Stimulated activated CD4-positive, alpha-beta T cell treated with anti-CD3 and anti-CD28 coated beads, Interleukin-15, amount 100 ng/mL, for 24 hours (primary cell): Measurements from ENCODE around the gene PHLDB1.
A peak's percentile ranks its signal among the peaks of the same experiment; 100 is the strongest.
"Not testable (repeated sequence)": the region's sequence is repeated elsewhere in the genome, so short reads cannot be mapped to it uniquely, and the experiment has no call there.

Experiments used
- DNase-seq: peaks from one replicate; pipeline ENCODE4 v3.0.0-alpha.2; 2020

PHLDB1 gene

DNA sequence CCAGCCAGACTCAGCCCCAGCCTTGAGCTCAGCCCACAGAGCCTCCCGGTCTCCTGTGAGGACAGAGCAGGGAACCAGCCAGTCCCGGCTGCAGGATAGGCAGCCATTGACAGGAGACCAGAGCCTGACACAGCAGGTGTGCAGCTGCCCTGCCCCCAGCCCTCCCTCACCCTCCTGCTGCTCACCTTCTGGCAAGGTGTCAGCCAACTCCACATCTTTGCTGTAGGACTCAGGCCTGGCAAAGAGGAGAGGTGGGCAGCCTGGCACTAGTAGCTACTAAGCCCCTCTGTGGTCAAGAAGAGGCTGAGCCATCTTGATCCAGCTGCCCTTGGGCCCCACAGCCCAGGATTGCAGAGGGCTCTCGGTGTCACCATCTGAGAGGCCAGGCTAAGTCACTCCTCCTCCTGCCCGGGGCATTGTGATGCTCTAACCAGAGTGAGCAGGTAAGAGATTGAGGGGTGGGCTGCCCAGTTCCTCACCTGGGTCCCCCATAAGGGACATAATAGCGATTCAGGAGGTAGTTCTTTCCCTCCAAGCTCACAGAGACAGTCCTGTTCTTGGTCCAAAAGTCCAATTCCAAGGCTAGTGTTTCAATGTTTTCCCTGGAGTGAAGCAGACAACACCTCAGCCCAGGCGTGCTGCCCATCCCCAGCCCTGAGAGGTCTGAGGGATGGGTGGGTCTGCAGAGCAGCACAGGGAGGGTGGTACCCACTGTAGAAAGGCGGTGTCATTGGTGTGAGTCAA is 53.4 kb downstream of the PHLDB1 start:
- DNase-seq = no peak

DNA sequence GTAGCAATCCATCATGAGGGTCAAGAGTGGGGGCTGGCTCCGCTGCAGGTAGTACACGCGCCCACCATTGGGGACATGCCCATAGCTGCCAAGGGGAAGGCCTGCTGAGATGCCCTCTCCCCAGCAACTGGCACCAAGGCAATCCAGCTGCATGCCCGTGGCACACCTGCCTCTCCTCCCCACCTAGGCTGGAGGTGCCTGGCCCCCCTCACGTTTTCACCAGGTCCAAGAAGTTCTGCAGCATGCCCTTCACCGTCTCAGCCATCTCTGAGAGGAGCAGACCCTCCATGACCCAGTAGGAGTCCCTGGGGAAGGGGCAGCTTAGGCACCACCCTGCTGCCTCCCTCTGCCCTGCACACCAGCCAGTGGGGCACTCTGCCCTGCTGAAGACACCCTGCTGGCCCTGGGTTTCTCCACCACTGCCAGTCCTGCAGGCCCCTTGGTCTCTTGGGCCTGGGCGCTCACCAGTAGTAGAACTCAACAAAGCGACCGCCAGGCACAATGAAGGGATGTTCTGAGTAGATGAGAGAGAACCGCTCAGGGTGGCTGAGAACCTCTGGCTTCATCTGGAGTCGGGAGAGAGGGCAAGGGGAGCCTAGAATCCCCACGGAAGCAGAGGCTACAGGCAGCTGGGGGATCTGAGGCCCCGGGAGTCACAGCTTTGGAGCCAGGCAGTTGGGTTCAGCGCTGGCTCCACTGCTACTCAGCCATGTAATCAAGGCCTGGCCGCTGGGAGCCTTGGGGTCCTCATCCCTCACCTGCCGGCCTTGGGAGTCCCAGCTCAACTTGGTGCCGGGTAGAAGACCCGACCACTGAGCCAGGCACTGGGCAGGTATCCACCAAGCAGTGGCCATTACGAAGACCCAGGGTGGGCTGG is 54.2 kb downstream of the PHLDB1 start:
- DNase-seq = no peak

DNA sequence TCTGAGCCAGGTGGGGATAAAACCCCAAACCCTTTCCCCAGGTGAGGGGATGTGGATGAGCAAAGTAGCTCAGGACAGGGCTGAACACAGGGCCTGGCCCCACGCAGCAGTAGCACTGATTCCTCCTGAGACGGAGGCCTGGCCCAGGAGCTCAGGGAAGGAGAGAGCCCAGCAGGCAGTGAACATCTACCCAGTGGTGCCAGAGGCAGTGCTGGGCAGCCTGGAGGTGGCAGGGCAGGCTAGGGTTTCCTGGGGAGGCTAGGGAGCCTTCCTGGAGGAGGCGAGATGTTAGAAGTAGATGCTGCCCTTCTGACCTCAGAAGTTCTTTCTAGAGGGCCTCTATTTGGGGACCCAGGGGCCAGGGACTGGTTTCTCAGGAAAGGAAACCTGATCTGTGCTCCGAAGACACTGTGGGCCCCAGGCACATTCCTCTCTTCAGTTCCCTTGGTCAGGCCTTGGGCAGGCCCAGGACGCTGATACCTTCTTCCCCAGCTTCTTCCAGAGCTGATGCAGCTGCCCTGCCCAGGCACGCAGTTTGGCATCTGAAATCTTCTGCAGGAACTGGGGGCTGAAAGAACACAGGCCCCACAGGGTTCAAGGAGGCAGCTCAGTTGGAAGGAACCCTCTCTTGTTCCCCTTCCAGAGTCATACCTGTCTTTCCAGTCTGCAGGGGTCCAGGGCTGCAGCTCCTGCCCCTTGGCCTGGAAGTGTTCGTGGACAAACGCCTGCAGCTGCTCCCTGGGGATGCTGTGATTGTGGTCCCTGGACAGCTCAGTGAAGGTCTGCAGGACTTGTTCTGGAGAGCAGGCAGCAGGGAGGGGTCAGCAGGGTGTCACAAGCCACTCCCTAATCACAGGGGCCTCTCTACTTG is 55.2 kb downstream of the PHLDB1 start:
- DNase-seq = no peak

DNA sequence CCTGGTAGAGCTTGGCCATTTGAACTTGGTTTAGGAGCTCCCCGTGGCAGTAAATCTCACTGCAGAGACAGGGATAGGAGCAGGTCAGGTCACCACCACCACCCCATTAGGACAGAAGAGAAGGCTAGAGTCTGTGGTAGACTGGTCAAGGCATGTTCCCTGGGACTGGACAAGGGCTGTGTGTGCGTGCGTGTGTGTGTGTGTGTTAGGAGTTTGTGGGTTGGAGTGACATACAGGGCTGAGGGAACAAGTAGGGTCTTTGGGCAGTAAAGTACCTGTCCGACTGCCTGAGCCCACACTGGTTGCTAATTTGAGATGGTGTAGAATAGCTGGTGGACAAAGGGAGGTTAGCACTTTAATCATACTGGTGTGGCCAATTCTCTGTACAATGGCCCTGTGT is 56.0 kb downstream of the PHLDB1 start:
- no peak for DNase-seq

DNA sequence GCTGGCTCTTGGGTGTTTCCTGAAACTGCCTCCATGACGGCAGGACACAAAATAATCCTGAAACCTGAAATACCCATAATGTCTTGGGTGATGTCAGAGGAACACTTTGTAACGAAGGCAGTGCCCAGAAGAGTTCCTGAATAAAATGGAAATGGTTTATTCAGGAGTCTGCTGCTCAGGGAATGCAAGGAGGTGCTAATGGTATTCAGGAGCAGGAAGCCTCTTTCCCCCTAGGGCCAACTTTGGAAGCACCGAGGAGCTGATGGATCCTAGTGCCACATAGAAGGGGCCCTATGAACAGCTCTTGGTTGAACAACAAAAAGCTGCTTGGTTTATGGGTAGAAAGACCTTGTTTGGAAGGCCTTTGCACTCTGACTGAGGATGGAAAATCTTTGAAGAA is 56.5 kb downstream of the PHLDB1 start:
- DNase-seq = no peak

DNA sequence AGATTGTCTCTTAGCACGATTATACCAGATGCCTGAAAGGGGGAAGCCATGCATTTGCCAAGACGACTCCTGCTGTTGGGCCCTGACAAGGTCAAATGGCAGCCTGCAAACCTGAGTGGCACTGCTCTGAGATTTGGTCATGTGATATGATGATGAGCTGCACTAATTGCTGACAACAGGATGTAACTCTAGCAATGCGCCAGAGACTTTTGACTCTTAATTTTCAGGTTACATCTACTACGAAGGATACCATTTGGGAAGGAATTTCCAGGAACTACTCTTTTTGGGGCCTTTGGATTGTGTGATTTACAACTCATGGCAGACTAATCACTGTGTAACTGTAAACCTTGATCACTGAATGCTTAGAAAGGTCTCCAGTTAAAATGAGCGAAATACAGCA is 59.0 kb downstream of the PHLDB1 start:
- no peak for DNase-seq

DNA sequence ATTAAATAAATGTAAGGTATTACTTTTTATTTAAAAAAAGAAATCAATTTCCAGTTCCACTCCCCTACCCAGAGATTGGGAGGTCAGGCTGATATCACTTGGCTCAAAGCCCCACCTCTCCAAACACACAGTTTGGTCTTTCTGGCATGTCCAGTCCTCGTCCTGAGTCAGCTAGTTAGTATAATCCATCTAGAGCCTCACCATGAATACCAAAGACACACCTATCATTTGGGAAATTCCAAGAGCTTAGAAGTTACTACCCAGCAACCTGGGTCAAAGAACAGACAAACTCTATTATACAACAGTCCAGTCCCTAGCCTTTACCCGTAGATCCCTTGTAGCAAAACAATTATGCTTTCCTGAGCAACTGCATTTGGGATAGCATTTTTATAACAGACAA is 62.6 kb downstream of the PHLDB1 start:
- no peak for DNase-seq

DNA sequence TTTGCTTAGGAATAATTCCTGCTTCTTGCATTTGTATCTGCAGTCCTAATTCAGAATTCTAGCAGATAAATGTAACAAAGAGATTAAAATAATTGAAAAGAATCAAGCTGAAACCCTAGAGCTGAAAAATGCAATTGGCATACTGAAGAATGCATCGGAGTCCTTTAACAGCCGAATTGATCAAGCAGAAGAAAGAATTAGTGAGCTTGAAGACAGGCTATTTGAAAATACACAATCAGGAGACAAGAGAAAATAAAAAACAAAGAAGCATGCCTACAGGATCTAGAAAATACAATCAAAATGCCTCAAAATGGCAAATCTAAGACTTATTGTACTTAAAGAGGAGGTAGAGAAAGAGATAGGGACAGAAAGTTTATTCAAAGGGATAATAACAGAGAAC is 63.8 kb downstream of the PHLDB1 start:
- DNase-seq = no peak

DNA sequence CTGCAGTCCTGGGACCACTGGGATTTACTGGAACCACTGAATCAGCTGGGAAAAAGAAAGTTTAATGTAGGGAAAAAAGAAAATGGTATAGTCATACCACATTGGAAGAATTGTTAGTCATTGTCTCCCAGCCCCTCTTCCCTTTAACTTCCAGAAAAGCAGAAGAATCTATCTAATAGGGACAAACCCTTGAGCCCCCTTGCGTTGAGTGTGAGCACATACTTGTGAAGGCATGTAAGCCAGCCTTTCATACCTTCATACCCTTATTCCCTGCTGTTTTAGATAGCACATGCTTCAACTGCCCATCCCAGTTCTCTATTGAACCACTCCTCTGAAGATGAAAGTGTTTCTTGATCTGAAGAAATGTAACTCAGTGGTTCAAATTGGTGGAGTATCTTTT is 65.4 kb downstream of the PHLDB1 start:
- no peak for DNase-seq

DNA sequence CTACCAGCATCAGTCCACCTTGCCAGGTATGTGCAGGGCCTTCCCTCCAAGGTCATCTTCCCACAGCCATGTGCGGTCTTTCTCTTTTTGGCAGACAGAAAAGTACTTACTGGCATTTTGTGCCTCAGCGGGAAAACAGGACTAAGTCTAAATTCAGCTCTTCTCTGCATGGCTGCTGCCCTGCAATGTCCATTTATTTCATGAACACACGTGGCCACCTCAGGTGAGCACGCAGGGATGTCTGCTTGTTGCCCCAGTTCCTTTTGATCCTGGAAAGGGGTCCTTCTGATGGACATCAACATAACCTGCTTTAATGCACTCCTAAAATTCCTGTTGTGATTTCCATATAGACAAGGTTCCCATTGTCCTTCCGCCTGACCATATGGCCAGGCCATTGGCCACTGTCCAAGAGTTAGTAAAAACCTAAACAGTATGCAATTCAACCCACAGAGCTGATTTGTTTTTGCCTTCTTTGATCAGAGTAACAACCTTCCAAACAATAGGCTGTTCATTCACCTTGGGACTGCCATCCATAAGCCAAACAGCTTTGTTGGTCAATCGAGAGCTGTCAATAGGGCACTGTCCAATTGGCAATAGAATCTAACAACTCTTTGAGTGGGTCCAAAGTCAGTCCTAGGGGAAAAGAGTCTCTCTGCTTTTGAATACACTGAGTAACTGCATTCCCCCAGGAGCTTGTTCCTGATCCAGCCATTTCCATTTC is 66.1 kb downstream of the PHLDB1 start:
- no peak for DNase-seq

DNA sequence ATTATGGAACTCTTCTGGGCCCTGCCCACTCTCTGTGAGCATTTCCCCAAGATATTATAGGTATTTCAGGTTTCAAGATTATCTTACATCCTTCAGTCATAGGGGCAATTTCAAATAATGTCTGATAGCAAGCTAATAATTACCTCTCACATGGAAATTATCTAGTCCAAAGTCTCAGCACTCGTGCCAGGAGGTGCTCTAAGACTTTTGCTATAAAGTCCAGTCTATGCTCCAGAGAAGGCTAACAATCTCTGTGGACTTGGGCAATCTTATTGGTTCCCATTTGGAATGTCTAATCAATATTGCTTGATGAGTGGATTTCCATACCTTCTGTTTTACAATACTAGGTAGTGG is 66.6 kb downstream of the PHLDB1 start:
- DNase-seq = no peak

DNA sequence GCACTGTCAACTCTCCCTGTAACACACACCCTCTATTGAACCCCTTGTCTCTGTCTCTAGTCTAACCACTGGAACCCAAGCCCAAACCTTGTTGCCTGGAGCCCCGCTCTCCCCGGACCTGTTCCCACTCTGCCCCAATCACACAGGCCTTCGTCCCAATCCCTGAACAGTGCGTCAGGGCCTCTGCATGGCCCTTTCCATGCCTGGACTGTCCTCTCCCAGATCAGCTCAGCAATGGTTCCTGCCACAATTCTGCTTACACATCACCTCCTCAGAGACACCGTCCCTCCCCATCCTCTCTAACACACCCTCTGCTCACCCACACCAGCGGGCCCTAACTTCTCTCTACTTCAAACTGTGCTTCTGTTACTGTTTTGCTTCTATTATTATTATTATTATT is 70.6 kb downstream of the PHLDB1 start:
- DNase-seq = no peak

DNA sequence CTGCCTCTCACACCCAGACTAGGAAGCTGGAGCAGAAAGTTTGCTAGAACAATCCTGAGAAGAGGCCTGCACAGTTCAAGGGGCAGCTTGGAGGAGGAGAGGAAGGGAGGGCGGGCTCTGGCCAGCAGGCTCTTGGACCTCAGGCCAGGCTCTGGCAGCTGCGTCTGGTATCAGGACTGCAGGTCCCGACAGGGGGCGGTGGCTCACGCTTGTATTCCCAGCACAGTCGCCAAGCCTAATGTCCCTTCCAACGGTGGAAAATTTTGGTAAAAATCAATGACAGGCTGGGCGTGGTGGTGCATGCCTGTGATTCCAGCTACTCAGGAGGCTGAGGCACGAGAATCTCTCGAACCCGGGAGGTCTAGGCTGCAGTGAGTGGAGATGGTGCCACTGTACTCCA is 71.5 kb downstream of the PHLDB1 start:
- DNase-seq = not testable (repeated sequence)

DNA sequence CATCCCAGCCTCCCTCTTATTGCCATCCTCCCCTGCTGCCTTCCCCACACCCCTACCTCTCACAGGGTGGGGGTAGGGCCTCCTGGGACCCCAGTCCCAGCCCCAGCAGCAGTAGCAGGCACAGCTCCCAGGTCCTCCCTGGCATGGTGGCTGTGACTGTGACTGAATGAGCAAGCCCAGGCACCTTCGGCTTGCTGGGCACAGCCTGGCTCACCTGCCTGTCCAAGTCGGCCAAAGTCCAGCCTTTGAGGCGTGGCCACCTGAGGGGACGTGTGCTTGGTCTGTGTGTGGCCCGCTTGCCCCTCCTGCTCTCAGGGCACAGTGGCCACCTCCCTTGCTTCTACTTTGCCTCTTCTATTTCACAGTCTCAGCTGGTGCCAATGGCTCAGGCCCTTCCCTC is 72.1 kb downstream of the PHLDB1 start, which contains the start of gene TREH:
TSS of gene TREH (minus strand) at position 168 of the 400 bp plus-strand sequence. CDS start at position 145, 23 bp downstream.
- DNase-seq = no peak

DNA sequence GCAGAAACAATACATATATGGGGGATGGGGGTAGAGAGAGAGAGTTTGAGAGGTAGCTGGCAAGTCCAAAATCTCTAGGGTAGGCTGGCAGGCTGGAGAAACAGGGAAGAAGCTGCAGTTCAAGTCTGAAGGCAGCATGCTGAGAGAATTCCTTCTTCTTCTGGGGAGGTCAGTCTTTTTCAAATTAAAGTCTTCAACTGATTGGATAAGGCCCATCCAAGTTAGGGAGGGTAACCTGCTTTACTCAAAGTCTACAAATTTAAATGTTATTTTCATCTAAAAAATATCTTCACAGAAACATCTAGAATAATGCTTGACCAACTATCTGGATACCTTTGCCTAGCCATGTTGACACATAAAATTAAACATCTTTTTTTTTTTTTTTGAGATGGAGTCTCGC is 75.0 kb downstream of the PHLDB1 start:
- DNase-seq = no peak

DNA sequence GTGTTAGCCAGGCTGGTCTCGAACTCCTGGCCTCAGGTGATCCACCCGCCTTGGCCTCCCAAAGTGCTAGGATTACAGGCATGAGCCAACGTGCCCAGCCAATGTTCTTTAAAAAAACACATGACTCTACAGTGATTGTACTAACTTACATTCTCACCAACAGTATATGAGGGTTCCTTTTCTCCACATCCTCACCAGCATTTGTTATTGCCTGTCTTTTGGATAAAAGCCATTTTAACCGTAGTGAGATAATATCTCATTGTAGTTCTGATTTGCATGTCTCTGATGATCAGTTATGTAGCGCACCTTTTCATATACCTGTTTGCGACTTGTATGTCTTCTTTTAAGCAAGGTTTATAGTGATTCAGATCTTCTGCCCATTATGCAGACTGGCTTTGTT is 75.5 kb downstream of the PHLDB1 start:
- DNase-seq = not testable (repeated sequence)

DNA sequence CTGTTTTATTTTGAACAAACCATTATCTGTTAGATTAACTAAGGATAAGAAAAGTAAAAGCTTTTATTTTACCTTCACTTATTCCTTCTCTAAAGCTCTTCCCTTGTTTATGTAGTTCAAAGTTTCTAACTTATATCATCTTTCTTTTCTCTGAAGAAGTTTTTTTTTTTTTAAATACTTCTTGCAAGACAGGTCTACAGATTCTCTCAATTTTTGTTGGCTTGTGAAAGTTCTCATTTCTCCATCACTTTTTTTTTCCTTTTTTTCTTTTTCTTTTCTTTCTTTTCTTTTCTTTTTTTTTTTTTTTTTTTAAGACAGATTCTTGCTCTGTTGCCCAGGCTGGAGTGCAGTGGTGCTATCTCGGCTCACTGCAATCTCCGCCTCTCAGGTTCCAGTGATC is 76.8 kb downstream of the PHLDB1 start:
- no peak for DNase-seq

DNA sequence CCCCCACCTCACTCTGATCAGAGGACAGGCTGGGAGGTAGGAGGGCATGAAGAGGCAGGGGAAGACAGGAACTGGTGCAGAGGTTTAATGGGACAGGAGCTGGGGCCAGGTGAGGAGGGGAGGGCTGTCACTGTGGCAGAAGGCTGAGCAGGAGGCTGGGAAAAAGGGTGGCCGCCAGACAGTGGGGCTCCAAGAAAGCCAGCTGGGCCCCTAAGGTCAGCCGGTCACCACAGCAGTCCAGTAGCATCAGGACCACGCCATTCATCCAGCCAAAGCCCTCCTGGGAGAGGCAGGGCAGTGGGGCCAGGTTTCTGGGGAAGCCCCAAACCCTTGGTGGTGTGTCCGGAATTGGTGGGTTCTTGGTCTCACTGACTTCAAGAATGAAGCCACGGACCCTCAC is 80.5 kb downstream of the PHLDB1 start:
- DNase-seq = no peak

DNA sequence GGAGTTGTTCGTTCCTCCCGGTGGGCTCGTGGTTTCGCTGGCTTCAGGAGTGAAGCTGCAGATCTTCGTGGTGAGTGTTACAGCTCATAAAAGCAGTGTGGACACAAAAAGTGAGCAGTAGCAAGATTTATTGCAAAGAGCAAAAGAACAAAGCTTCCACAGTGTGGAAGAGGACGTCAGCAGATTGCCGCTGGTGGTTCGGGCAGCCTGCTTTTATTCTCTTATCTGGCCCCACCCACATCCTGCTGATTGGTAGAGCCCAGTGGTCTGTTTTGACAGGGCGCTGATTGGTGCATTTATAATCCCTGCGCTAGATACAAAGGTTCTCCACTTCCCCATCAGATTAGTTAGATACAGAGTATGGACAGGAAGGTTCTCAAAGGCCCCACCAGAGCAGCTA is 80.9 kb downstream of the PHLDB1 start:
- DNase-seq = not testable (repeated sequence)

DNA sequence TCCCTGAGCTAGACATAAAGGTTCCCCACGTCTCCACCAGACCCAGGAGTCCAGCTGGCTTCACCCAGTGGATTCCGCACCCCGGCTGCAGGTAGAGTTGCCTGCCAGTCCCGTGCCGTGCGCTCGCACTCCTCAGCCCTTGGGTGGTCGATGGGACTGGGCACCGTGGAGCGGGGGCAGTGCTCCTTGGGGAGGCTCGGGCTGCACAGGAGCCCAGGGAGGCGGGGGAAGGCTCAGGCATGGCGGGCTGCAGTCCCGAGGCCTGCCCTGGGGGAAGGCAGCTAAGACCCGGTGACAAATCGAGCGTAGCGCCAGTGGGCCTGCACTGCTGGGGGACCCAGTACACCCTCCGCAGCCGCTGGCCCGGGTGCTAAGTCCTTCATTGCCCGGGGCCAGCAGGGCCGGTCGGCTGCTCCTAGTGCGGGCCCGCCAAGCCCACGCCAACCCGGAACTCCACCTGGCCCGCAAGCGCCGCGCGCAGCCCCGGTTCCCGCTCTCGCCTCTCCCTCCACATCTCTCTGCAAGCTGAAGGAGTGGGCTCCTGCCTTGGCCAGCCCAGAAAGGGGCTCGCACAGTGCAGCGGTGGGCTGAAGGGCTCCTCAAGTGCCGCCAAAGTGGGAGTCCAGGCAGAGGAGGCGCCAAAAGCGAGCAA is 81.6 kb downstream of the PHLDB1 start:
- DNase-seq = no peak

DNA sequence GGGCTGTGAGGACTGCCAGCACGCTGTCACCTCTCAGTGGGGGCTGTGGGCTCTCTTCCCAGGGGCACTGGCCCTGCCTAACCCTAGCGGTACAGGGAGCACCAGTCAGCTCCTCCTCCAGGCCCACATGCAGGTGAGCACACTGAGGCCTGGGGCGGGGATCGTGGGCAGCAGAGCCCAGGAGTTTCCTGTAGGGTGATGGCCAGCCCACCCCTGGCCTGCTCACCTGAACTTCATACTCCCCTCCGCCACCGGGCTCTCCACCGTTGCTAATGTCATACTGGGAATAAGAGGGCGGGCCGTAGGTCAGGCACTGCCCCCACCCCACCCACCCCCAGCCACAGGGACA is 82.1 kb downstream of the PHLDB1 start:
- no peak for DNase-seq

DNA sequence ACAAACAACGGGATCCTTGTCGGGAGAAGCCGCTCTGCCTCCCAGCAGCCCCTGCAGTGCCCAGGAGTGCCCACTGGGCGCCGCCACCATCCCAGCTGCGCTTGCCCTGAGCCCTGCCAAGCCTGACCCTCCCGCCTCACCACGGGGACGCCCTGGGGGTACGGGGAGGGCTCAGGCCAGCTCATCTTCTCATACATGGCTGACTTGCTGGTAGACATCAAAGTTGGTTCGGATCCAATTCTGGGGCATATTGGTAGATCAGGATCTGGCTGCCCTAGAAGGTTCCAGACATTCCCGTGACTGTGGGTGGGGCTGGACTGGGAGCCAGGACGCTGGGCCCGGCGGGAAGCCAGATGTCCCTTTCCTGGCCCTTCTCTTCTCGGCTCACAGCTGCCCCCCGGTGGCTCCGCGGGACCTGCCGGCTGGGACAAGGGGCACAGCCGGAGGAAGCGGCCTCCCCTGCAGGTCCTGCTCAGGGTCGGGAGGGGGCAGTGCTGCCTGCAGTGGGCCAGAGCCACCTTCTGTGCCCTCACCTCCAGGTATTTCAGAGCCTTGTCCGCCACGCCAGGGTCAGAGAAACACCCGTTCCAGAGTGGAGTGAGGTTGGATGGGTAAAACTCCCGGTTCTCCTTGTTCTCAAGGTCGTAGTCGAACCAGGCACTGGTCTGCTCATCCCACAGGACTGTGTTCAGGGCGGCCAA is 82.6 kb downstream of the PHLDB1 start:
- peak; percentile 89 for DNase-seq
